ENCODE results near the gene EPG5.
A peak's percentile ranks its signal among the peaks of the same experiment; 100 is the strongest.

EPG5 gene

DNA sequence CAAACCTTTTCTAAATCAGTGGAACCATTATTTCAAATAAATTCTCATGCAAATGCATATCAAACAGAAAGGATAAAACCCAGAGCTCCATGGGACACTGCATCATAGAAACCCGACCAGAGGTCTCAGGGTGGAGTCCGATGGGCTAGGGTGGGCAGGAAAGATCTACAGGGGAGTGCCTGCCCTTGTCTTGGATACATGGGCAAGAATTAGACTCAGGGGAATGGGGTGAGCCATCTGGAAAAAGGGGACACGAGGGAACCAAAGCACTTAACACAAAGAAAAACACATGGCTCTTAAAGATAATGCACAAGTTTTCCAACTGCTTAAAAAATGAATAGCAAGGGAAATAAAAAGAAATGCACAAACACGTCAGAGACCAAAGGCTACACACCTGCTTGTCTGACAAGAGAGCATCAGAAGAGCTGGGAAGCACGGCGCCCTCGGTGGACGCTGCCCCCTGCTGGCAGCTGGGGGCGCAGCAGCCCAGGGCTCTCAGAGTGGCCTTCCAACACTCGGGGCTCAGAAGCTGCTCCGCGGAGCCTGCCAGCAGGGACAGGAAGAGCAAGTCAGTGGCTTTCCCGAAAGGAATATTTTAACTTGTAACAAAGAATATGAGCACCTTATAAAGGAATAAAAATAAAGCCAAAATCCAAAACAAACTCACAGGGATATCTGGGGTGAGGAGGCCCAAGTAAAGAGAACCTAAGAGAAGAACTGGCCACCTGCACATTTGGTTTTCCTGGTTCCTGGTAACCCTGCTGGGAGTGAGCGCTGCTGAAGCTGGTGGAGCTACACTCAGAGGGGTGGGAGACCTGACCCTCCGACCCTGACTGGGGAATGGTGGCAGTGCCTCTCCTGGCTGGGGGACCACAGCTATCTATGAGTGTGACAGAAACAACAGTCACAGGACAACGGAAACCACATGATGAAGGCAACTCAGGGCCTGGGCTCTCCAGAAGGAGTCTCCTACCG is 87.2 kb downstream of the EPG5 start:
- in situ Hi-C loops (cut with MboI; ENCODE audit: low sequenced_read_pairs, unreplicated experiment) = no loop called here
- peak; percentile 80 for DNase-seq (ENCODE audit: low spot score)
- TF ChIP-seq, protein P1, sequence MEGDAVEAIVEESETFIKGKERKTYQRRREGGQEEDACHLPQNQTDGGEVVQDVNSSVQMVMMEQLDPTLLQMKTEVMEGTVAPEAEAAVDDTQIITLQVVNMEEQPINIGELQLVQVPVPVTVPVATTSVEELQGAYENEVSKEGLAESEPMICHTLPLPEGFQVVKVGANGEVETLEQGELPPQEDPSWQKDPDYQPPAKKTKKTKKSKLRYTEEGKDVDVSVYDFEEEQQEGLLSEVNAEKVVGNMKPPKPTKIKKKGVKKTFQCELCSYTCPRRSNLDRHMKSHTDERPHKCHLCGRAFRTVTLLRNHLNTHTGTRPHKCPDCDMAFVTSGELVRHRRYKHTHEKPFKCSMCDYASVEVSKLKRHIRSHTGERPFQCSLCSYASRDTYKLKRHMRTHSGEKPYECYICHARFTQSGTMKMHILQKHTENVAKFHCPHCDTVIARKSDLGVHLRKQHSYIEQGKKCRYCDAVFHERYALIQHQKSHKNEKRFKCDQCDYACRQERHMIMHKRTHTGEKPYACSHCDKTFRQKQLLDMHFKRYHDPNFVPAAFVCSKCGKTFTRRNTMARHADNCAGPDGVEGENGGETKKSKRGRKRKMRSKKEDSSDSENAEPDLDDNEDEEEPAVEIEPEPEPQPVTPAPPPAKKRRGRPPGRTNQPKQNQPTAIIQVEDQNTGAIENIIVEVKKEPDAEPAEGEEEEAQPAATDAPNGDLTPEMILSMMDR (IDR thresholded peaks at IDR 0.05; ENCODE audit: borderline replicate concordance, control extremely low read depth, extremely low read depth, insufficient read depth, missing control alignments) = peak; percentile 99

DNA sequence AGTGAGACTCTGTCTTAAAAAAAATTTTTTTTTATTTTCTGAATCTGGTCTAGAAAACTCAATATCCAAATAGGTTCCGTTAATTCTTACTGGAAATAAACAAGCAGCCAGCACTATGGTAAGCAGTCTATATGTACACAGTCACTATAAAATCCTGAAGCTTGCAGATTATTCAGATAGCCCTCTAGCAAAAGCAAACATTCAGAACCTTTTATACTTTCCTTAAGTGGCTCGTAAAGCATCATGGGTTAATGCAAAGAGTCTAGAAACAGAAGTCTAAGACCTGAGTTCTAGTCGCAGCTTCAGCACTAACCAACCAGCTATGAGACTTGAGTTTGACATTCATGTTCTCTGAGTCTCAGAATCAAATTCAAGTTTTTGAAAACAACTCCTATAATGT is 89.7 kb downstream of the EPG5 start:
- TF ChIP-seq, protein P1 (IDR thresholded peaks at IDR 0.05; ENCODE audit: borderline replicate concordance, control extremely low read depth, extremely low read depth, insufficient read depth, missing control alignments) = no peak
- DNase-seq (ENCODE audit: low spot score) = no peak
- in situ Hi-C loops (cut with MboI; ENCODE audit: low sequenced_read_pairs, unreplicated experiment) = no loop called here

DNA sequence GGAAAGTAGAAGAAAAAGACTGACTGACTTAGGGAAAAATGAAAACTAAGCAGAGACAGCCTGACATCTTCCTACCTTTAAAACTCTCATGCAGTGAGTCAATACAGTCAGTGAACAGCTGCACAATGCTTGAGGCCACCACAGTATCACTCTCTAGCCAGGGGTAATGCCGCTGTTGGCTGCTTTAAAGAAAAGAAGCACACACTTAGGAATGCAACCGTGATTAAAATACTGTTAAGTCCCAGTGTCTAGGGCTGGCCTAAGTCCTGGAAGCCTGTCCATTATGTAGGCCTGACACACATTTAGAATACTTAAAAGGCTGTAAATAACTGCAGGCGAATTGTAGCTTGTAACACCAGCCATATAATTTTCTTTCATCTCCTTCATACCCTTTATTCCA is 91.0 kb downstream of the EPG5 start:
- in situ Hi-C loops (cut with MboI; ENCODE audit: low sequenced_read_pairs, unreplicated experiment) = no loop called here
- no peak for DNase-seq (ENCODE audit: low spot score)
- TF ChIP-seq, protein P1 (IDR thresholded peaks at IDR 0.05; ENCODE audit: borderline replicate concordance, control extremely low read depth, extremely low read depth, insufficient read depth, missing control alignments) = no peak

DNA sequence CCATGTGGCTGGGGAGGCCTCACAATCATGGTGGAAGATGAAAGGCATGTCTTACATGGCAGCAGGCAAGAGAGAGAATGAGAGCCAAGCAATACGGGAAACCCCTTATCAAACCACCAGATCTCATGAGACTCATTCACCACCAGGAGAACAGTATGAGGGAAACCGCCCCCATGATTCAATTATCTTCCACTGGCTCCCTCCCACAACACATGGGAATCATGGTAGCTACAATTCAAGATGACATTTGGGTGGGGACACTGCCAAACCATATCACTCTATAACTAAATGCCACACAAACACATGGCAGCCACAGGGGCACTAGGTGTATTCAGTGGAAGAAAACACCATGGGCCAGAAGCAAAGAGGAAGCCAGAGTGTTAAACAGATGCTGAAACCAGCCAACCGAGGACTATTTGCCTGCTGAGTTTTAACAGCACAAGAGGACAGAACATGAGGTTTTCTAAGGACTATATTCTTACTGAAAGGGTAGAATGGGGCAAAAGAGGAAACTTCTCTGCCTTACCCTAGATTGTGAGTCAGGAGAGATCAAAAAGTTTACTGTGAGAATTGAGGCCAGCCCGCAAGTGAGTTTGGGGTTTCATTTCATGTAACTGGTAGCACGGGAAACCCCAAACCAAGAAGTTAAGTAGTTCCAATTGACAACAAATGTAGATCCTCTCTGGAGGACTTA is 92.5 kb downstream of the EPG5 start:
- in situ Hi-C loops (cut with MboI; ENCODE audit: low sequenced_read_pairs, unreplicated experiment) = no loop called here
- TF ChIP-seq, protein P1 (IDR thresholded peaks at IDR 0.05; ENCODE audit: borderline replicate concordance, control extremely low read depth, extremely low read depth, insufficient read depth, missing control alignments) = no peak
- peak; percentile 60 for DNase-seq (ENCODE audit: low spot score)

DNA sequence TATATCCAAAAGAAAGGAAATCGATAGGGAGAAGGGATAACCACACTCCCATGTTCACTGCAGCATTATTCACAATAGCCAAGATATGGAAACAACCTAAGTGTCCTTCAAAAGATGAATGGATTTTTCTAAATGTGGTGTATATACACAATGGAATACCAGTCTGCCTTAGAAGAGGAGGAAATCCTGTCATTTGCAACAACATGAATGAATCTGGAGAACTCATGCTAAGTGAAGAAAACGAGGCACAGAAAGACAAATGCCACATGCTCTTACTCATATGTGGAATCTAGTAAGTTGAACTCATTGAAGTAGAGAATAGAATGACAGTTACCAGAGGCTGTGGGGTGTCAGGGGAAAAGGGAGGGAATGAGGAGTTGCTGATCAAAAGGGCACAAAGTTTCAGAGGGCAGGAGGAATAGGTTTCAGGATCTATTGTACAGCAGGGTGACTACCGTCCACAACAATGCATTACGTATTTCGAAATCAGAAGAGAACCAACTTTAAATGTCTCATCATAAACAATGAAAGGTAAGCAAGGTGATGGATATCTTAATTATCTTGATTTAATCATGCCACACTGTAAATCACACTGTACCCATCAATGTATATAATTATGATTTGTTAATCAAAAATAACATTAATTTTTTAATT is 95.6 kb downstream of the EPG5 start:
- in situ Hi-C loops (cut with MboI; ENCODE audit: low sequenced_read_pairs, unreplicated experiment) = no loop called here
- DNase-seq (ENCODE audit: low spot score) = no peak
- TF ChIP-seq, protein P1 (IDR thresholded peaks at IDR 0.05; ENCODE audit: borderline replicate concordance, control extremely low read depth, extremely low read depth, insufficient read depth, missing control alignments) = no peak

DNA sequence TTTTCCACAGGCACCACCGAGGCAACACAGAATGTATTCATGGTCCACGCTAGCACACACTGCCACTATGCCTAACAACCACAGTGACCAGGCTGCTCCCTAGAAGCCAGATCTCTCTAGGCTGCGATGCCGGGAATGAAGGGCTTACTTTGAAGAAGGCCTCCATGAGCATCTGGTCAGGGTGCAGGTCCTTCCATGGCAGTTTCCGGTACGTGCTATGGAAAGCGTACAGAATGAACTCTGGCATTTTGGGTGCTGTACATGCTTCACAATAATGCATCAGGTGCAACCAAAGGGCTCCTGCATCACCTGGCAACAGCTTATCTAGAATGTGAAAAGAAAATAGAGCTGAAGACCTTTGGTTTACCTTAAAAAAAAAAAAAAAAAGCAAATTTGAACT is 96.7 kb downstream of the EPG5 start:
- TF ChIP-seq, protein P1 (IDR thresholded peaks at IDR 0.05; ENCODE audit: borderline replicate concordance, control extremely low read depth, extremely low read depth, insufficient read depth, missing control alignments) = no peak
- in situ Hi-C loops (cut with MboI; ENCODE audit: low sequenced_read_pairs, unreplicated experiment) = no loop called here
- DNase-seq (ENCODE audit: low spot score) = no peak

Data from GM13976 (cell line).